ENCODE measurements around the gene AP1S1. TPM values are rescaled to one million over a fixed set of nuclear protein-coding genes. Genes with fewer than 3 reads are reported as not detected.

Gene AP1S1
- total and polyA plus RNA-seq, 9 of the 15 experiments (the other 6 are each of a cell fraction or from before 2014, with no cell fraction given) = 4.4 to 149 (median 89.4) TPM

GRCh38 chr7:101153969-101154692 lies at the start of gene AP1S1 (continued):
- no peak for TF ChIP-seq PURB (CRISPR knock-in tag; IDR thresholded peaks at IDR 0.05; ENCODE audit: low read depth)
- no peak for TF ChIP-seq ZNF695 (CRISPR knock-in tag; IDR thresholded peaks at IDR 0.05)
- TF ChIP-seq NCOA1 (IDR thresholded peaks at IDR 0.05; ENCODE audit: low read depth) = no peak
- 0 out of 4 replicates have a peak, but pooled peaks of 1 of the 2 experiments have one; percentile 54 for TF ChIP-seq TRIM24 (IDR thresholded peaks at IDR 0.05)
- no peak; the same call in 1 of the 2 replicates for TF ChIP-seq TCF3 (CRISPR knock-in tag; IDR thresholded peaks at IDR 0.05)
- TF ChIP-seq CBX3 (IDR thresholded peaks at IDR 0.05; ENCODE audit: borderline replicate concordance in 1 of 2, low read length in 2 of 2) = peak in 1 of 2 experiments; percentile 96; a peak in 2 of 3 replicates
- TF ChIP-seq SMAD1 (IDR thresholded peaks at IDR 0.05; ENCODE audit: low read depth, low read length, partially characterized antibody) = no peak
- TF ChIP-seq ZNF197 (CRISPR knock-in tag; IDR thresholded peaks at IDR 0.05; ENCODE audit: low read depth) = no peak
- TF ChIP-seq HEY1 (CRISPR knock-in tag; IDR thresholded peaks at IDR 0.05; ENCODE audit: borderline replicate concordance) = no peak
- TF ChIP-seq OTX1 (CRISPR knock-in tag; IDR thresholded peaks at IDR 0.05) = no peak
- no peak for TF ChIP-seq ARNT (IDR thresholded peaks at IDR 0.05)
- no peak for TF ChIP-seq SAP30 (IDR thresholded peaks at IDR 0.05; ENCODE audit: borderline replicate concordance, insufficient read depth, low read depth, low read length, poor library complexity, severe bottlenecking)
- TF ChIP-seq CCAR2 (IDR thresholded peaks at IDR 0.05; ENCODE audit: low read depth, low read length) = no peak
- no peak for TF ChIP-seq ZNF408 (CRISPR knock-in tag; IDR thresholded peaks at IDR 0.05; ENCODE audit: low read depth)
- TF ChIP-seq HDGF (IDR thresholded peaks at IDR 0.05) = no peak
- TF ChIP-seq ETS2 (tag; IDR thresholded peaks at IDR 0.05; ENCODE audit: borderline replicate concordance, poor library complexity, severe bottlenecking) = no peak
- no peak for TF ChIP-seq PREB (CRISPR knock-in tag; IDR thresholded peaks at IDR 0.05)
- no peak for TF ChIP-seq HNRNPUL1 (IDR thresholded peaks at IDR 0.05; ENCODE audit: low read length)
- no peak for TF ChIP-seq HES1 (IDR thresholded peaks at IDR 0.05; ENCODE audit: low read depth)
- TF ChIP-seq ATF2 (CRISPR knock-in tag; IDR thresholded peaks at IDR 0.05) = no peak
- no peak for TF ChIP-seq SIX5 (IDR thresholded peaks at IDR 0.05; ENCODE audit: borderline replicate concordance in 1 of 2, insufficient read depth in 1 of 2, low read depth in 1 of 2, low read length in 2 of 2)
- TF ChIP-seq ZNF232 (CRISPR knock-in tag; IDR thresholded peaks at IDR 0.05) = no peak
- no peak for TF ChIP-seq MBD1 (CRISPR knock-in tag; IDR thresholded peaks at IDR 0.05)
